HG02678 (cell line): ENCODE results near the gene RAE1.
"Not testable (repeated sequence)": the region's sequence is repeated elsewhere in the genome, so short reads cannot be mapped to it uniquely, and the experiment has no call there.

Experiments used
- ATAC-seq: cut with Tn5 transposase; IDR thresholded peaks from one replicate; pipeline ENCODE4 v1.9.1; 2021; ENCODE audit warnings: mild to moderate bottlenecking, moderate library complexity; ENCODE audit not compliant: unreplicated experiment

Gene RAE1

DNA sequence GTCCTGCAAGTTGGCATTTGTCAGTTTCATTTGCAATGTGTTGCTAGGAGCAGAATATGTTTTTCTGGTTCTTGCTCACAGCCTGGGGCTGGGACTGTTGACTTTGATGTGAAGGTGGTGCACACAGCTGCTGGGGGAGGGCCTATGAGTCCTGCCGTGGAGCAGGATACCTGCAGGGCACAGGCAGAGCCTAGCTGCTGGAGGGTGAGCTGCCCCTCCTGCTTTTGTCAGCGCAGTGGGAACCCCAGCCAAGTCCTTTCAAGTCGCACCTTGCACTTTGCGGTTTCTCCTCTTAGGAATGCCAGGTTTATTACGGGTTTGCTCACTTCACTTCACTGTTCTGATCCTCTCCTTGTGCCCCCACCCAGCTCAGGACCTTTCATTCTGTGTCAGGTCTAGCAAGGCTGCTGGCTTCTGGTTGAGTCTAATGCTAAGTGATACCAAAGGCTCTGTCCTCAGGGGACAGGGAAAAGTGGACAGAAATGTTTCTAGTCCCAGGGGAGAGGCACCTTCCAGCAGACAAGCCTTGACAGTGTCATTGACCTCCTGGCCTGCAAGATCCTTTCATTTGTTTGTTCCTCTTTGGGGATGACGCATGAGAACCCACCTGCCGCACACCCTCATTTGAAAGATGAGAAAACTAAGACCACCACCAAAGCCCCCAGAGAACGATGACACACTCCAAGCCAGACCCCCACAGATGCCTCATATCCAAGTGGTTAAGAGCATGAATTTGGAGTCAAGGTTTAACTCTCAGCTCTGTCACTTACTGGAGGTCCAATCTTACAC is 24.2 kb upstream of the RAE1 start:
- no peak for ATAC-seq

DNA sequence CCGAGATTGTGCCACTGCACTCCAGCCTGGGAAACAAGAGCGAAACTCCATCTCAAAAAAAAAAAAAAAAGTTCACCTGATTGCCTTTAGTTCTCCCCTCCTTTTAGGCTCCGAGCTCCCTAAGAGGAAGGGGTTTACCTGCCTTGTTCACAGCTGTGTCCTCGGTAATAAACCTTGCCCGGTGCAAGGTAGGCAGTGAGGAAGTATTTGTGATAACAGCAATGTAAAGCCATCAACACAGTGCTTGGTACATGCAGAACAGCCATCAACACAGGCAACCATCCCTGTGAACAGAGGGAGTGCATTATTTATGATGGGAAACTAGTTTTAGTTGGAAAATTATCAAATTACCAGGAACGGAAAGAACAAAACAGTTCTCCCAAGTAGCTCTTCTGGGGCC is 23.2 kb upstream of the RAE1 start:
- no peak for ATAC-seq

DNA sequence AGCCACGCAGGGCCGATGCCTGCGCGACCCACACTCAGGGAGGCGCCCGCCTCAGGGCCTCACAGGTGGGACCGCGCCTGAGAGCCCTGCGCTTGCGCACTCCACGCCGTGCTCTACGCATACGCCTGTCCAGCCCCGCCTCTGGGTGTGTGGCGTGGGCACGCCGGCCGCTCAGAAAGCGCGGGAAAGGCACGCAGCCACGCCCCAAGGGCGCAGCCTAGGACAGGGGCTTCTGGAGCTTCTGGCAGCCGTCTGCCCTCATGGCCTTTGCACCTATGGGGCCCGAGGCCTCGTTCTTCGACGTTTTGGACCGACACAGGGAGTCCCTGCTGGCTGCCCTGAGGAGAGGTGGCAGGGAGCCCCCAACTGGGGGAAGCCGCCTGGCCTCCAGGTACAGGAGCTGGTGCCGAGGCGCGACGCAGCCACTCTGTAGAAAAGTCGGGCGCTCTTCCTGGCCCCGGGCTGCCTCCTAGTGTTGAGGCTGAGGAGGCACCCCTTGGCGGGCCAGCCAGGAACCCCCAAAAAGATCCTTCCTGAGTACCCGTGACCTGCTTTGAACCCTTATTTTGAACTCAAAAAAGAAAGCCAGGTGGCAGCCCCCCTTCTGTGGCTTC is 21.3 kb upstream of the RAE1 start, which contains the start of gene SPO11:
TSS of gene SPO11 (plus strand) at position 196 of the 614 bp plus-strand sequence. CDS start at position 261, 65 bp downstream.
- no peak for ATAC-seq

DNA sequence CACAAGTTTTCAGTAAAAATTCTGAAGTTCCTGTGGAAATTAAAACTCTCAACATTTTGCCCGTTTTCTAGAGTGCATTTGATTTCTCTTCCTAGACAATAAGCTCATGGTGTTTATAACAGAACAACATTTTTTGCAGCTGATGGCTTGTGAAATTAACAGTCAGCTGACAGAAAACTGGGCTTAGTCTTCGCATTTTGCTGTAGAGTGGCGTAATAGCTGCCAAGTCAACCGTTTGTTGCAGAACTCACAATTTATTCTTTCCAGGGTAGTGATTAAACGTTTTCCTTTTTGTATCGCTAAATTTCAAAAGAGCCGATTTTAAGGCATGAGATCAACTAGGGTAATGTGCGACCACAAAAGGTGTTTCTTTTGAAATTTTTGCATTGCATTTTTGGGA is 20.1 kb upstream of the RAE1 start:
- no peak for ATAC-seq

- no peak for ATAC-seq
Measured at GRCh38 chr20:57332105-57333089, 18.7 kb upstream of the RAE1 start.

- no peak for ATAC-seq
Measured at GRCh38 chr20:57335392-57335791, 15.7 kb upstream of the RAE1 start.

DNA sequence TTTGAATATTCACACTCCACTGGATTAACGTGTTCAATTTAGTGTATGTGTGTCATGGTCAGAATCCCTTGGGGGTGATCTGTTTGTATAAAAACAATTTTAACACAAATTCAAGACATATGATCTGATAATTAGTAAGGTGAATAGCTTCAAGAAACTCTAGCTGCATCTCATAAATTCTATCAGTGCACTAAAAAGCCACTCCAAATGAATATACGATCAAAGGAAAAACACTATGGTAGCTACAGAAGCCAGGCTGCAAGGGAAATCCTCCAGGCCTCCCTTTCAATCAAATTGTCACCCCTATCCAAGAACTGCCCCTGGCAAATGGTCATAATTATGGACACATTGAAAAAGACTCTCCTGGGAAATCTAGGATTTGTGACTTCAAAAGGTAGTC is 9.4 kb upstream of the RAE1 start:
- ATAC-seq, result no peak

DNA sequence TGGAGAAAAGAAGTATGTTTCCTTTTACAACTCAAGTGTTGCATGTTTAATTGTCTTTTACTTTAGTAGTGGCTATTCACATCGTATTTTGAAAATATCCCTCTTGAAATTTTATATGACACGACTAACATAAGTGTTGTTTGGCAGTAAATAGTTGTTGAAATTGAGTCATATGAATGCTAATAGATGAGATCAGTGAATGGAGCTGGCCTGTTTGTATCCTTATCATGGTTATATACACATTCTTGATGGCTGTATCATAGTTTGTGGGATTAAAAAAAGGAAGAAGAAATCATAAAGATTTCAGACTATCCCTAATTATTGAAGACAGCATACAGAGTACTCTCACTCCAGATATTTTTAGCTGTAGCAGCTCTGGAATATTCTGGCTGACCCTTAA is 8.2 kb upstream of the RAE1 start:
- ATAC-seq, result no peak

DNA sequence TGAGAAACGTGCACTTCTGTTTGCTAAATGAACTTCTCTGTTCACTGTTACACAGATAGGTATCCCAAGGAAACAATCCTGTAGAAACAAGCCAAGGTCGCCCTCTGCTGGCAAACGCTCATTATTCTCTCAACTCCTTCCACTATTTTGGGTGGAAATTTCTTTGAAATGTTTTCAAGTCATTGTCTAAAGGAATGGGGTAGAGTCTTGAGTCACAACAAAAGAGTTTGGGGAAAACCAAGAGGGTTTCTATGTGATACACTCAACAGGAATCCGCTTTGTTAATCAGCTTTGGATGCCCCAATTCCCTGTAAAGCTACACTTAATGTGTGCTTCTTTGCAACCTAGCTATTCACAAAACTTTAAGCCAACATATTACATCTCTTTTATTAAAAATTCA is 4.6 kb upstream of the RAE1 start:
- ATAC-seq, result no peak

- ATAC-seq, result no peak
Measured at GRCh38 chr20:57347393-57347792, 3.7 kb upstream of the RAE1 start.

DNA sequence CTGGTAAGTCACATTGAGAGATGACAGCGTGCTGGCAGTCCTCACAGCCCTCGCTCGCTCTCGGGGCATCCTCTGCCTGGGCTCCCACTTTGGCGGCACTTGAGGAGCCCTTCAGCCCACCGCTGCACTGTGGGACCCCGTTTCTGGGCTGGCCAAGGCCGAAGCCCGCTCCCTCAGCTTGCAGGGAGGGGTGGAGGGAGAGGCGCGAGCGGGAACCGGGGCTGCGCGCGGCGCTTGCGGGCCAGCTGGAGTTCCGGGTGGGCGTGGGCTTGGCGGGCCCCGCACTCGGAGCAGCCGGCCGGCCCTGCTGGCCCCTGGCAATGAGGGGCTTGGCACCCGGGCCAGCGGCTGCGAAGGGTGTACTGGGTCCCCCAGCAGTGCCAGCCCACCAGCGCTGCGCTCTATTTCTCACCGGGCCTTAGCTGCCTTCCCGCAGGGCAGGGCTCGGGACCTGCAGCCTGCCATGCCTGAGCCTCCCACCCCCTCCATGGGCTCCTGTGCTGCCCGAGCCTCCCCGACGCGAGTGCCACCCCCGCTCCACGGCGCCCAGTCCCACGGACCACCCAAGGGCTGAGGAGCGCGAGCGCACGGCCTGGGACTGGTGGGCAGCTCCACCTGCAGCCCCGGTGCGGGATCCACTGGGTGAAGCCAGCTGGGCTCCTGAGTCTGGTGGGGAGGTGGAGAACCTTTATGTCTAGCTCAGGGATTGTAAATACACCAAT is 2.7 kb upstream of the RAE1 start:
- not testable (repeated sequence) for ATAC-seq

- not testable (repeated sequence) for ATAC-seq
Measured at GRCh38 chr20:57348922-57349574, 2.0 kb upstream of the RAE1 start.

DNA sequence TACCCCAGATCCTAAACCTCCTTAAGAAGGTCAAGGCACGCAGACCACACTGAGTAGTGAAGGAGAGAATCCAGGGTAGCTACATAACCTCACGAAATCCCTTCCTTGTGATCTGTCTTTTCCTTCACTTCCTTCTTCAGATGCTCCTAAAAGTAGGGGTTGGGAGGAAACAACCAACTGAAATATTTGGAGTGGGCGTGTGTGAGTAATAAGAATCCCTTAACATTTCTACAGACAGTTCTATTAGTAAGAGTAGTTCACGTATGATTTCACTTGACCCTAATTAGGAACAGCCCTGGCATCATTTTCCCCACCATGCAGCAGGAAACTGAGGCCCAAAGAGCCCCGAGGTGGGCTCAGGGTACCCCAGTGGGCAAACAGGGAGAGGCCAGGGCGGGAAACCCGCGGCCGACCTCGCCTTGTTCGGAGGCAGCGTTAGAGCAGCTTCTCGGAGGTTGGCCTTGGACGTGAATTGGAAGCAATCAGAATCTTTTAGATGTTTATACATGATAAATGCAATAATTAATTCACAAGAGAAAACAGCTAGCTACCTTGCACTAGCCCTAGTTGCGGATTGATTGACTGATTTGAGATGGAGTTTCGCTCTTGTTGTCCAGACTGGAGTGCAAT is 859 bp upstream of the RAE1 start:
- ATAC-seq, result no peak

DNA sequence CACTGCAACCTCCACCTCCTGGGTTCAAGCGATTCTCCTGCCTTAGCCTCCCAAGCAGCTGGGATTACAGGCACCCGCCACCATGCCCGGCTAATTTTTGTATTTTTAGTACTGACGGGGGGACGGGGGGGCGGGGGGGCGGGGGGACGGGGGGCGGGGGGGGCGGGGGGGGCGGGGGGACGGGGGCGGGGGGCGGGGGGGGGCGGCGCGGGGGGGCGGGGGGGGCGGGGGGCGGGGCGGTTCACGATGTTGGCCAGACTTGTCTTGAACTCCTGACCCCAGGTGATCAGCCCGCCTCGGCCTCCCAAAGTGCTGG is 371 bp upstream of the RAE1 start:
- not testable (repeated sequence) for ATAC-seq

DNA sequence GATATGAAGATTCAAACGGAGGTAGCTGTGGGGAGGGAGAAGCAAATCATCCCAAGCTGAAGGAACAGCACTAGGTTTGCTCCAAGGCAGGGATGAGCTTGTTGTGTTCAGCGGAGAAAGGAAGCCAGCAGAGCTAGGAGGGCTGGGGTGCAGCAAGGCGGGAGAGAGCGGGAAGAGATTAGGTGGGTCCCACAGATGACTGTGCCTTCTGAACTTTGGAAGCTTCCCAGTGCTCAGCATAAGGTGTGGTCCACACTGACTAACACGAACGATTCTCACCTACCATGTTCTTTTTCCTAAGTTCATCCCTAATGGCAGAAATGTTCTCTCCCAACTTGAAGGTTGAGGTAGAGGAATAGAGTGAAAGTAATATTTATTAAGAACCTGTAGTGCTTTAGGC is 1.2 kb downstream of the RAE1 start:
- no peak for ATAC-seq

- no peak for ATAC-seq
Measured at GRCh38 chr20:57353351-57353750, 2.3 kb downstream of the RAE1 start.

DNA sequence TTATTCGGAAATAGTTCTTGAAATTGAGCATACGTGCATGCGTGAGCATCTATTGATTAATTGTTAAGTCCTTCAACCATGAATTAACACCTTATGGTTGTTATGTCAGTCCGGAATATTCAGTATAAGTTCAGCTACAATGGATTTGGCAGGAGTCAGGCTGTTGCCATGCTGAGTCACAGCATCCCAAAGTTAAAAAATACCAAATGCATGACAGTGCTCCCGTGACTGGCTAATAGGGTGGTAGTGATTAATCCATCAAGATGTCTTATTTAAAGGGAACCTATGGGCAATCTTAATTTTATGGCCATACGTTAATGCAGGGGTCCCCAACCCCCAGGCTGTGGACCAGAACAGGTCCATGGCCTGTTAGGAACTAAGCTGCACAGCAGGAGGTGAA is 10.5 kb downstream of the RAE1 start:
- no peak for ATAC-seq

- ATAC-seq, result no peak
Measured at GRCh38 chr20:57364451-57364850, 13.4 kb downstream of the RAE1 start.

DNA sequence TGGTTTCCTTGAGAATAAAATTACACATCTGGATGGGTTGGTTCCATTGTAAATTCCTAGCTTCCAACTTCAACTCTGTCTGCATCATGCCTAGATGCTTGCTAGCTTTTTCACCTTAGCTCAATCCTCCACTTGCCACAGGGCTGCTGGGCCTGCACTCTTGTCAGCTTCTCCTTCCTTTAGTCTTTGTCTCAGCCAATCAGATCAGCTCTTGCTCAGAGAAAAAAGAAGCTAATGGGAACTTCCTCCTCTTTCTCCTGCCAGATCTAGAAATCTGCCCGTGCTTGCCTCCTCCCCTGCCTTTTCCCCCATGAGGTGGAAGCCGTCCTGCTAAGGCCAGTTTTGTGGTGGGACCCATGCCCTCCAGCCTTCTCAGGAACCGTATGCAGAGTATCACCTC is 18.5 kb downstream of the RAE1 start:
- ATAC-seq, result no peak

GRCh38 chr20:57370316-57370715 is 19.3 kb downstream of the RAE1 start:
- ATAC-seq, result no peak
